B cell (primary cell): Measurements from ENCODE around the gene FBXO44. TPM values are rescaled to one million over a fixed set of nuclear protein-coding genes. Genes with fewer than 3 reads are reported as not detected.

Experiments
- ATAC-seq: fragments of 200-7000 bp; cut with Tn5 transposase; one replicate; pipeline ENCODE4 v1.10.0; 2021; ENCODE audit warnings: low read depth, mild to moderate bottlenecking, moderate number of reproducible peaks, moderate library complexity
- CTCF ChIA-PET: fragments of 350-600 bp; sonication (Branson Sonifier 250); formaldehyde crosslinking; loops from one replicate; lab custom pipeline; 2021; ENCODE audit warnings: antibody characterized with exemption, inconsistent platforms; lab: Charles Lee
- POLR2A ChIA-PET: fragments of 350-600 bp; sonication (Branson Sonifier 250); formaldehyde crosslinking; loops from one replicate; lab custom pipeline; 2021; ENCODE audit warnings: antibody characterized with exemption; lab: Charles Lee
- DNase-seq: peaks from one replicate; pipeline ENCODE4 v3.0.0; 2013
- H2AFZ ChIP-seq: 2 replicates; pipeline ENCODE4 v1.6.1; 2012; ENCODE audit warnings: mild to moderate bottlenecking, low read depth, low read length; ENCODE audit not compliant: insufficient read depth, poor library complexity, severe bottlenecking
- H3K27ac ChIP-seq, 2 donors: 1 replicate in 1 of 2; 2 replicates in 1 of 2; pipeline ENCODE4 v1.5.1; 2012 to 2013; ENCODE audit warnings: low read length in 2 of 2, mild to moderate bottlenecking in 2 of 2, moderate library complexity in 1 of 2
- H3K27me3 ChIP-seq, 4 experiments: fragments of 200-600 bp in 1 of 4; sonication (generic) in 1 of 4; replicated peaks in 1 of 4; 1 replicate in 2 of 4; 2 replicates in 2 of 4; pipeline versions ENCODE4 v1.6.1 to v1.7.0; 2013 to 2016; ENCODE audit warnings: low read length in 3 of 4, mild to moderate bottlenecking in 2 of 4, mixed read lengths in 1 of 4, moderate library complexity in 1 of 4; ENCODE audit not compliant: insufficient read depth in 4 of 4, control insufficient read depth in 3 of 4; ENCODE audit errors: control extremely low read depth in 1 of 4
- H3K36me3 ChIP-seq, 2 experiments: replicated peaks in 1 of 2; 1 replicate in 1 of 2; 2 replicates in 1 of 2; pipeline versions ENCODE4 v1.6.1 to v1.7.1; 2013; ENCODE audit warnings: low read length in 1 of 2; ENCODE audit not compliant: insufficient read depth in 2 of 2, control insufficient read depth in 1 of 2; ENCODE audit errors: control extremely low read depth in 1 of 2, extremely low read depth in 1 of 2
- H3K4me1 ChIP-seq, 2 donors: fragments of 200-600 bp in 1 of 2; sonication (generic) in 1 of 2; 1 replicate in 1 of 2; 2 replicates in 1 of 2; pipeline versions ENCODE4 v1.5.1 to v1.6.1; 2013 to 2017; ENCODE audit warnings: low read length in 2 of 2; ENCODE audit not compliant: control insufficient read depth in 2 of 2, insufficient read depth in 2 of 2
- H3K4me2 ChIP-seq: replicated peaks from 2 replicates; pipeline ENCODE3; 2012; ENCODE audit warnings: mild to moderate bottlenecking, low read depth, low read length; ENCODE audit not compliant: poor library complexity, severe bottlenecking
- H3K4me3 ChIP-seq, 5 experiments: fragments of 200-600 bp in 1 of 5; sonication (generic) in 1 of 5; 1 replicate in 3 of 5; 2 replicates in 2 of 5; pipeline versions ENCODE4 v1.5.1 to v1.7.0; 2011 to 2016; ENCODE audit warnings: low read length in 4 of 5, mild to moderate bottlenecking in 4 of 5, low read depth in 2 of 5, control low read depth in 1 of 5, moderate library complexity in 1 of 5; ENCODE audit not compliant: insufficient read depth in 1 of 5; ENCODE audit errors: control extremely low read depth in 1 of 5, extremely low read depth in 1 of 5
- H3K79me2 ChIP-seq: fragments of 200-600 bp; sonication (generic); one replicate; pipeline ENCODE4 v1.6.0; 2016; ENCODE audit warnings: low read length; ENCODE audit not compliant: control insufficient read depth, insufficient read depth
- H3K9ac ChIP-seq: fragments of 200-600 bp; sonication (generic); 2 replicates; pipeline ENCODE4 v1.6.1; 2017; ENCODE audit warnings: mild to moderate bottlenecking, low read length, moderate library complexity
- H3K9me3 ChIP-seq, 3 donors: one replicate each; pipeline versions ENCODE4 v1.6.1 to v1.7.1; 2013; ENCODE audit warnings: low read length in 2 of 3; ENCODE audit not compliant: control insufficient read depth in 2 of 3, insufficient read depth in 1 of 3; ENCODE audit errors: control extremely low read depth in 1 of 3
- H4K20me1 ChIP-seq: 2 replicates; pipeline ENCODE4 v1.6.0; 2012; ENCODE audit warnings: mild to moderate bottlenecking, low read length; ENCODE audit not compliant: insufficient read depth, control insufficient read depth, poor library complexity, severe bottlenecking
- H3K27ac Mint-ChIP-seq: one replicate; pipeline ENCODE4 v1.8.0; 2021; ENCODE audit warnings: mixed read lengths
- H3K27me3 Mint-ChIP-seq: one replicate; pipeline ENCODE4 v1.8.0; 2021; ENCODE audit warnings: mixed read lengths
- H3K4me1 Mint-ChIP-seq: one replicate; pipeline ENCODE4 v1.8.0; 2021; ENCODE audit warnings: mixed read lengths
- H3K4me3 Mint-ChIP-seq: one replicate; pipeline ENCODE4 v1.8.0; 2021; ENCODE audit warnings: mixed read lengths
- H3K9me3 Mint-ChIP-seq: one replicate; pipeline ENCODE4 v1.8.0; 2022; ENCODE audit warnings: mixed read lengths; ENCODE audit not compliant: insufficient read depth
- CTCF ChIP-seq: fragments of 200-600 bp; IDR thresholded peaks from one replicate; pipeline ENCODE4 v1.8.0; 2022; ENCODE audit warnings: antibody characterized with exemption, mild to moderate bottlenecking
- EZH2 ChIP-seq: IDR thresholded peaks from 2 replicates; pipeline ENCODE4 v1.6.1; 2012; ENCODE audit warnings: borderline replicate concordance, low read depth, mild to moderate bottlenecking, moderate library complexity, low read length; ENCODE audit not compliant: insufficient read depth, poor library complexity, severe bottlenecking
- WGBS: methylation state at CpG from one replicate; pipeline ENCODE4 v1.1.5; 2013; ENCODE audit warnings: missing lambda C conversion rate; ENCODE audit not compliant: insufficient coverage; 5-methylcytosine and 5-hydroxymethylcytosine counted together
- intact Hi-C: fragments of 100-400 bp; cut with micrococcal nuclease; formaldehyde crosslinking; loops from one replicate; pipeline ENCODE4 v1.10.0; 2022
- polyA plus RNA-seq: library from polyadenylated mRNA; depleted of rRNA; stranded (reverse); fragments of >200 nt; gene quantifications from 2 replicates; pipeline ENCODE4 v1.2.3, GENCODE V29; 2012
- total RNA-seq, 2 donors: library from RNA; stranded (reverse); fragments of 120-200 nt in 1 of 2; gene quantifications; 1 replicate in 1 of 2; 2 replicates in 1 of 2; pipeline versions ENCODE4 v1.2.3 to v1.2.4, GENCODE V29; 2013 to 2022

The FBXO44 gene
- total and polyA plus RNA-seq, 2 donors (not counting 1 experiment from before 2014, with no cell fraction given): 61.5 to 101 TPM

GRCh38 chr1:11646317-11646716, 8.4 kb upstream of the FBXO44 start:
- Mint-ChIP-seq H3K4me3 (no peak overlapping the region), H3K9me3 (no peaks in the 10 kb centered on the region), H3K27me3 (no peaks in the 10 kb centered on the region), H3K4me1 (peaks cover 24% of the 10 kb centered on the region), H3K27ac (no peak overlapping the region)
- H4K20me1 ChIP-seq: no peaks in the 10 kb centered on the region
- ATAC-seq (no peak), DNase-seq (no peak)
- peaks cover 0 to 3% (median 0%) of the 10 kb centered on the region in 4 experiments for H3K27me3 ChIP-seq
- H3K36me3 ChIP-seq: no peaks in the 10 kb centered on the region
- TF ChIP-seq CTCF: no peak
- TF ChIP-seq EZH2: no peak
- H3K4me1 ChIP-seq: peaks cover 14 to 21% of the 10 kb centered on the region in 2 donors
- no peak overlapping the region for H3K4me3 ChIP-seq
- H3K9ac ChIP-seq: no peak overlapping the region
- intact Hi-C loops: loop anchor here (10.0 kb wide), 1 partner anchor 172 kb away; the partner anchor contains the start of gene DISP3
- POLR2A ChIA-PET: interaction anchor here (0.7 to 1.5 kb wide), 4 partner anchors 18 to 546 kb away, joined by 3 to 6 read pairs (median 4); partner anchors contain the start of genes EXOSC10 and FBXO6
- CTCF ChIA-PET: interaction anchor here (0.6 to 18.9 kb wide), 27 partner anchors 8 to 635 kb away, joined by 3 to 231 read pairs (median 4); partner anchors contain the start of genes AGTRAP, DISP3, FBXO44 and FBXO6
- H3K9me3 ChIP-seq: peaks cover 0 to 3% (median 0%) of the 10 kb centered on the region in 3 donors
- H3K27ac ChIP-seq: no peak overlapping the region
- H3K79me2 ChIP-seq: no peaks in the 10 kb centered on the region
- no peak overlapping the region for H3K4me2 ChIP-seq
- 91% methylated on average over 9 of the region's 9 CpGs for WGBS
- H2AFZ ChIP-seq: no peak overlapping the region

- intact Hi-C loops: loop anchor here (10.0 kb wide), 1 partner anchor 173 kb away; the partner anchor contains the start of gene DISP3
Observed at GRCh38 chr1:11647333-11647732, 7.3 kb upstream of the FBXO44 start.

More at GRCh38 chr1:11647333-11647732, 7.3 kb upstream of the FBXO44 start:
- H3K27ac ChIP-seq: no peak overlapping the region
- no peak overlapping the region for H3K4me2 ChIP-seq
- Mint-ChIP-seq H3K27me3 (no peaks in the 10 kb centered on the region), H3K9me3 (no peaks in the 10 kb centered on the region), H3K27ac (no peak overlapping the region), H3K4me3 (no peak overlapping the region), H3K4me1 (peaks cover 25% of the 10 kb centered on the region)
- peaks cover 14 to 21% of the 10 kb centered on the region in 2 donors for H3K4me1 ChIP-seq
- TF ChIP-seq EZH2 (no peak), CTCF (no peak)
- no peak overlapping the region for H2AFZ ChIP-seq
- DNase-seq (no peak), ATAC-seq (no peak)
- POLR2A ChIA-PET: no interaction called here
- H3K4me3 ChIP-seq: no peak overlapping the region
- H3K9ac ChIP-seq: no peak overlapping the region
- H3K36me3 ChIP-seq: no peaks in the 10 kb centered on the region
- no peaks in the 10 kb centered on the region for H3K27me3 ChIP-seq
- H4K20me1 ChIP-seq: no peaks in the 10 kb centered on the region
- no peaks in the 10 kb centered on the region for H3K79me2 ChIP-seq
- CTCF ChIA-PET: interaction anchor here (0.9 to 18.9 kb wide), 3 partner anchors 11 to 610 kb away, joined by 3 to 231 read pairs (median 31); no protein-coding TSS in a partner anchor
- H3K9me3 ChIP-seq: no peaks in the 10 kb centered on the region
- whole genome bisulfite sequencing: 78% methylated on average over 5 of the region's 7 CpGs
